BE2C (cell line): ENCODE measurements around the gene TFF3.

Experiments
- DNase-seq: peaks from one replicate; pipeline ENCODE4 v3.0.0-alpha.2; 2020
- H3K27me3 ChIP-seq: fragments of 250-450 bp; sonication (Bioruptor Pico); 2 replicates; pipeline ENCODE4 v1.5.1; 2020; ENCODE audit warnings: mild to moderate bottlenecking
- H3K36me3 ChIP-seq: fragments of 250-450 bp; sonication (Bioruptor Pico); 2 replicates; pipeline ENCODE4 v1.5.1; 2020; ENCODE audit warnings: mild to moderate bottlenecking
- H3K4me1 ChIP-seq: fragments of 250-450 bp; sonication (Bioruptor Pico); 2 replicates; pipeline ENCODE4 v1.5.1; 2020
- H3K4me3 ChIP-seq: 2 replicates; pipeline ENCODE4 v1.5.1; 2011; ENCODE audit warnings: low read depth, low read length
- H3K9me3 ChIP-seq: fragments of 250-450 bp; sonication (Bioruptor Pico); 2 replicates; pipeline ENCODE4 v1.5.1; 2020
- TF ChIP-seq, protein P1 (sequence below): IDR thresholded peaks from 2 replicates; pipeline ENCODE4 v1.5.1; 2012; ENCODE audit warnings: mild to moderate bottlenecking, low read depth, low read length

Gene TFF3

GRCh38 chr21:42349420-42350317 lies 34.5 kb upstream of the TFF3 start:
- no peaks in the 10 kb centered on the region for H3K36me3 ChIP-seq
- no peaks in the 10 kb centered on the region for H3K4me1 ChIP-seq
- TF ChIP-seq, protein P1, sequence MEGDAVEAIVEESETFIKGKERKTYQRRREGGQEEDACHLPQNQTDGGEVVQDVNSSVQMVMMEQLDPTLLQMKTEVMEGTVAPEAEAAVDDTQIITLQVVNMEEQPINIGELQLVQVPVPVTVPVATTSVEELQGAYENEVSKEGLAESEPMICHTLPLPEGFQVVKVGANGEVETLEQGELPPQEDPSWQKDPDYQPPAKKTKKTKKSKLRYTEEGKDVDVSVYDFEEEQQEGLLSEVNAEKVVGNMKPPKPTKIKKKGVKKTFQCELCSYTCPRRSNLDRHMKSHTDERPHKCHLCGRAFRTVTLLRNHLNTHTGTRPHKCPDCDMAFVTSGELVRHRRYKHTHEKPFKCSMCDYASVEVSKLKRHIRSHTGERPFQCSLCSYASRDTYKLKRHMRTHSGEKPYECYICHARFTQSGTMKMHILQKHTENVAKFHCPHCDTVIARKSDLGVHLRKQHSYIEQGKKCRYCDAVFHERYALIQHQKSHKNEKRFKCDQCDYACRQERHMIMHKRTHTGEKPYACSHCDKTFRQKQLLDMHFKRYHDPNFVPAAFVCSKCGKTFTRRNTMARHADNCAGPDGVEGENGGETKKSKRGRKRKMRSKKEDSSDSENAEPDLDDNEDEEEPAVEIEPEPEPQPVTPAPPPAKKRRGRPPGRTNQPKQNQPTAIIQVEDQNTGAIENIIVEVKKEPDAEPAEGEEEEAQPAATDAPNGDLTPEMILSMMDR = no peak
- H3K27me3 ChIP-seq = no peaks in the 10 kb centered on the region
- no peak overlapping the region for H3K4me3 ChIP-seq
- H3K9me3 ChIP-seq = no peaks in the 10 kb centered on the region
- no peak for DNase-seq

GRCh38 chr21:42348762-42349161 lies 33.6 kb upstream of the TFF3 start:
- no peak for DNase-seq

DNA sequence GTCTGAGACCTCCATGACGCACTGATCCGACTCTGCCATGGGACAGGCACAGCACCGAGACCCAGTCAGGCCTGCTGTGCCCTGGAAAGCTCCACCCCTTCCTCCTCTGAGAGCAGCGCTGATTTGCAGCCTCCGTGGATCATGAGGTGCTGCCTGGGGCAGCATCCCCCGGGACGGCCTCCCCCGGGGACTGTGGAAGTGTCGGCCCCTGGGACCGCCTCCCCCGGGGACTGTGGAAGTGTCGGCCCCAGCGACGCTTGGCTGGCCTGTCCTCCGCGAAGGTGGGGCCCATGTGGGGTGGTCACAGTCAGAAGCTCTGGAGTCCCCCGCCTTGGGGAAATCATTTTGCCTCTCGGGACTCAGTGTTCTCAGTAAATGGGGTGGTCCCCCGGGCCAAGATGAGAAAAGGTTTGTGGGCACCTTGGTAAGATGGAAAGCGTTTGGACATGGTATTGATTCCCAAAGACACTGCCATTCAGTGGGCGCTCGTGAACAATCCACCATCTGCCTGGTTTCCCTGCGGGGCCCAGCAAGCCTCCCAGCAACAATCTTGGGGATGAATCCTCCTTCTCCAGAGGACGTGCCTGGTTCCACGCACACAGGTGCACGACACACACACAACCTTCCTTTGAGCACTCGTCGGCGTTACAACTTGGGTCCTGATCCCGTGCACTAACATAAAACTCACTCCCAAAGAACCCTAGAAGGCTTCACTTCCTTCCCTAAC lies 32.6 kb upstream of the TFF3 start:
- H3K4me3 ChIP-seq = no peak overlapping the region
- H3K9me3 ChIP-seq = no peaks in the 10 kb centered on the region

More at GRCh38 chr21:42348762-42349161, 33.6 kb upstream of the TFF3 start:
- no peaks in the 10 kb centered on the region for H3K36me3 ChIP-seq
- no peaks in the 10 kb centered on the region for H3K4me1 ChIP-seq
- H3K4me3 ChIP-seq = no peak overlapping the region
- H3K9me3 ChIP-seq = no peaks in the 10 kb centered on the region
- no peaks in the 10 kb centered on the region for H3K27me3 ChIP-seq
- TF ChIP-seq, protein P1 = no peak

GRCh38 chr21:42346866-42347600 lies 31.8 kb upstream of the TFF3 start:
- H3K36me3 ChIP-seq = no peaks in the 10 kb centered on the region
- H3K4me3 ChIP-seq = no peak overlapping the region
- no peak for DNase-seq
- TF ChIP-seq, protein P1 = no peak
- H3K4me1 ChIP-seq = no peaks in the 10 kb centered on the region
- no peaks in the 10 kb centered on the region for H3K9me3 ChIP-seq
- no peaks in the 10 kb centered on the region for H3K27me3 ChIP-seq

More for the DNA sequence above, 32.6 kb upstream of the TFF3 start:
- no peaks in the 10 kb centered on the region for H3K4me1 ChIP-seq
- DNase-seq = no peak
- no peaks in the 10 kb centered on the region for H3K27me3 ChIP-seq
- H3K36me3 ChIP-seq = no peaks in the 10 kb centered on the region
- TF ChIP-seq, protein P1 = no peak

DNA sequence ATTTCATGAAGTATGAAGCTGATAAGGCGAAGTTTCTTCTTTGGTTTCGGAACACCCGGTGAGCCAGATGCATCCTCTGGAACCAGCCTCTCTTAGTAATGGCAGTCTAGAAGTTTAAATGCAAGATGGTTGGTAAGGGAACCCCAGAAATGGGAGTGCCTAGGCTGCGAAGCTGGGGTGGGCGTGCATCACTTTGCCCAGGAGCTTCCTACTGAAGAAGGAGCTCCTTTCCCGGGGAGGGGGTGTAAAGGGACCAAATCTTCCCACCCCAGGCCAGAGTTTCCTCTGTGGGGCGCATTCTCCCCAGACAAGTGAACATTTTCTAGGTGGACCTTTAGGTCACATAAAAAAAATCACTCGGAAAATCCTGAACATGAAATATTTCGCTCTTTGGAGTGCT lies 31.2 kb upstream of the TFF3 start:
- Histone ChIP-seq H3K27me3 (no peaks in the 10 kb centered on the region), H3K36me3 (no peaks in the 10 kb centered on the region), H3K9me3 (no peaks in the 10 kb centered on the region), H3K4me1 (no peaks in the 10 kb centered on the region), H3K4me3 (no peak overlapping the region)
- TF ChIP-seq, protein P1 = no peak
- no peak for DNase-seq
